Panc1 (cell line): ENCODE measurements around the gene NEUROG2. TPM values are rescaled to one million over a fixed set of nuclear protein-coding genes. Genes with fewer than 3 reads are reported as not detected.
"Not testable (repeated sequence)": the region's sequence is repeated elsewhere in the genome, so short reads cannot be mapped to it uniquely, and the experiment has no call there.

Experiments
- ATAC-seq: fragments of 200-7000 bp; cut with Tn5 transposase; 2 replicates; pipeline ENCODE4 v1.9.1; 2020; ENCODE audit warnings: mild to moderate bottlenecking, moderate library complexity
- BruUV-seq: library from RNA; stranded (reverse); fragments of 400-500 nt; replicated peaks from 2 replicates; lab custom pipeline; 2021; lab: Mats Ljungman, UMichigan
- CTCF ChIA-PET: fragments of 300-600 bp; sonication (Branson Sonifier 250); formaldehyde crosslinking; loops from one replicate; lab custom pipeline; 2022; ENCODE audit warnings: antibody characterized with exemption; lab: Charles Lee
- POLR2A ChIA-PET: fragments of 300-600 bp; sonication (Branson Sonifier 250); formaldehyde crosslinking; loops from one replicate; lab custom pipeline; 2022; ENCODE audit warnings: antibody characterized with exemption; lab: Charles Lee
- DNase-seq: peaks from one replicate; pipeline ENCODE4 v3.0.0-alpha.2; 2010; ENCODE audit warnings: low read depth, low spot score
- H3K27ac ChIP-seq: 2 replicates; pipeline ENCODE4 v1.5.1; 2011; ENCODE audit warnings: mild to moderate bottlenecking, low read length, inconsistent platforms
- H3K27me3 ChIP-seq: fragments of 200-500 bp; sonication (Bioruptor generic); 2 replicates; pipeline ENCODE4 v1.6.0; 2014; ENCODE audit warnings: low read length, inconsistent platforms; ENCODE audit not compliant: control insufficient read depth, insufficient read depth
- H3K36me3 ChIP-seq: fragments of 200-500 bp; sonication (Bioruptor generic); 2 replicates; pipeline ENCODE4 v1.5.1; 2014; ENCODE audit warnings: inconsistent platforms, mild to moderate bottlenecking, low read length, moderate library complexity; ENCODE audit not compliant: control insufficient read depth, insufficient read depth
- H3K4me1 ChIP-seq: 2 replicates; pipeline ENCODE4 v1.5.1; 2011; ENCODE audit warnings: inconsistent platforms, mild to moderate bottlenecking, low read length, moderate library complexity; ENCODE audit not compliant: control insufficient read depth, insufficient read depth
- H3K4me3 ChIP-seq, 2 experiments: 2 replicates each; pipeline ENCODE4 v1.5.1; 2011 to 2012; ENCODE audit warnings: low read depth in 2 of 2, low read length in 2 of 2, mild to moderate bottlenecking in 2 of 2, inconsistent platforms in 1 of 2, moderate library complexity in 1 of 2
- H3K9me3 ChIP-seq: fragments of 200-500 bp; sonication (Bioruptor generic); 2 replicates; pipeline ENCODE4 v1.5.1; 2014; ENCODE audit warnings: low read depth, mild to moderate bottlenecking, inconsistent platforms, low read length, moderate library complexity; ENCODE audit not compliant: control insufficient read depth, insufficient read depth
- POLR2AphosphoS5 ChIP-seq: IDR thresholded peaks from 2 replicates; pipeline ENCODE4 v1.6.1; 2012; ENCODE audit warnings: mild to moderate bottlenecking, low read depth, low read length, moderate library complexity
- SIN3A ChIP-seq: IDR thresholded peaks from 2 replicates; pipeline ENCODE4 v1.6.1; 2012; ENCODE audit warnings: low read depth, mild to moderate bottlenecking, low read length, moderate library complexity, borderline replicate concordance; ENCODE audit not compliant: insufficient read depth
- TCF7L2 ChIP-seq: IDR thresholded peaks from 2 replicates; pipeline ENCODE4 v1.6.1; 2011; ENCODE audit warnings: mild to moderate bottlenecking, low read depth, low read length, inconsistent platforms
- in situ Hi-C: cut with HindIII; loops from 2 replicates; pipeline ENCODE4 v1.10.0; 2016; ENCODE audit warnings: low sequenced_read_pairs, low pct_unique_long_range_greater_than_20kb
- intact Hi-C: fragments of 100-400 bp; cut with micrococcal nuclease; formaldehyde crosslinking; loops from one replicate; pipeline ENCODE4 v1.10.0; 2022; ENCODE audit not compliant: unreplicated experiment
- total RNA-seq: library from RNA; stranded (reverse); gene quantifications from one replicate; pipeline ENCODE4 v1.2.1, GENCODE V29; 2021; ENCODE audit not compliant: unreplicated experiment
- TF ChIP-seq, protein P1 (sequence below): fragments of 450-650 bp; IDR thresholded peaks from 2 replicates; pipeline ENCODE4 v1.5.1; 2017; ENCODE audit warnings: mild to moderate bottlenecking
- TF ChIP-seq, protein P2 (sequence below), 2 experiments: IDR thresholded peaks; 2 replicates each; pipeline ENCODE4 v1.6.1; 2011 to 2012; ENCODE audit warnings: low read depth in 2 of 2, control low read depth in 1 of 2, low read length in 1 of 2, mild to moderate bottlenecking in 1 of 2, moderate library complexity in 1 of 2; ENCODE audit not compliant: insufficient read depth in 1 of 2

The NEUROG2 gene
- total RNA-seq, 1 experiment from 2014 or later = not detected

DNA sequence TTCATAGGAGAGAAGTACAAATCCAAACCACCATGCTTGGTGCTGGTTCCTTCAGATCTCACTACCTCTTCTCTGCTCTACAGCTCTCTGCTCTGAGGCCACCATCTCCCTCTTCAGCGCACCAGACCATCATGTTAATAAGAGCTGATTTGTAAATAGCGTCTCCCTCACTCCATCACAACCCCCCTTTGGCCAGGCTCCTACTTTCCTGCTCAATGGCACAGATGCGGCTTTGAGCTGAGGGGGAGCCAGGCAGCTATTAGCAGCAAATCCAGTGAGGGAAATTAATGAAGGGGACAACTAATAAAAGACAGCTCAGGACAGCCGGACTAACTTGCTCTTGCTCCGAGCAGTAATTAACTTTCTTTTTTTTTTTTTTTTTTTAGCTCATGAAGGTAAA, 13.1 kb downstream of the NEUROG2 start:
- ATAC-seq (no peak), DNase-seq (no peak)
- Histone ChIP-seq H3K4me1 (no peaks in the 10 kb centered on the region), H3K9me3 (no peaks in the 10 kb centered on the region), H3K36me3 (no peaks in the 10 kb centered on the region), H3K4me3 (no peak overlapping the region), H3K27ac (no peak overlapping the region), H3K27me3 (no peaks in the 10 kb centered on the region)
- TF ChIP-seq TCF7L2 (no peak), POLR2AphosphoS5 (no peak), SIN3A (no peak)
- TF ChIP-seq, protein P1, sequence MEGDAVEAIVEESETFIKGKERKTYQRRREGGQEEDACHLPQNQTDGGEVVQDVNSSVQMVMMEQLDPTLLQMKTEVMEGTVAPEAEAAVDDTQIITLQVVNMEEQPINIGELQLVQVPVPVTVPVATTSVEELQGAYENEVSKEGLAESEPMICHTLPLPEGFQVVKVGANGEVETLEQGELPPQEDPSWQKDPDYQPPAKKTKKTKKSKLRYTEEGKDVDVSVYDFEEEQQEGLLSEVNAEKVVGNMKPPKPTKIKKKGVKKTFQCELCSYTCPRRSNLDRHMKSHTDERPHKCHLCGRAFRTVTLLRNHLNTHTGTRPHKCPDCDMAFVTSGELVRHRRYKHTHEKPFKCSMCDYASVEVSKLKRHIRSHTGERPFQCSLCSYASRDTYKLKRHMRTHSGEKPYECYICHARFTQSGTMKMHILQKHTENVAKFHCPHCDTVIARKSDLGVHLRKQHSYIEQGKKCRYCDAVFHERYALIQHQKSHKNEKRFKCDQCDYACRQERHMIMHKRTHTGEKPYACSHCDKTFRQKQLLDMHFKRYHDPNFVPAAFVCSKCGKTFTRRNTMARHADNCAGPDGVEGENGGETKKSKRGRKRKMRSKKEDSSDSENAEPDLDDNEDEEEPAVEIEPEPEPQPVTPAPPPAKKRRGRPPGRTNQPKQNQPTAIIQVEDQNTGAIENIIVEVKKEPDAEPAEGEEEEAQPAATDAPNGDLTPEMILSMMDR = no peak
- TF ChIP-seq, protein P2, sequence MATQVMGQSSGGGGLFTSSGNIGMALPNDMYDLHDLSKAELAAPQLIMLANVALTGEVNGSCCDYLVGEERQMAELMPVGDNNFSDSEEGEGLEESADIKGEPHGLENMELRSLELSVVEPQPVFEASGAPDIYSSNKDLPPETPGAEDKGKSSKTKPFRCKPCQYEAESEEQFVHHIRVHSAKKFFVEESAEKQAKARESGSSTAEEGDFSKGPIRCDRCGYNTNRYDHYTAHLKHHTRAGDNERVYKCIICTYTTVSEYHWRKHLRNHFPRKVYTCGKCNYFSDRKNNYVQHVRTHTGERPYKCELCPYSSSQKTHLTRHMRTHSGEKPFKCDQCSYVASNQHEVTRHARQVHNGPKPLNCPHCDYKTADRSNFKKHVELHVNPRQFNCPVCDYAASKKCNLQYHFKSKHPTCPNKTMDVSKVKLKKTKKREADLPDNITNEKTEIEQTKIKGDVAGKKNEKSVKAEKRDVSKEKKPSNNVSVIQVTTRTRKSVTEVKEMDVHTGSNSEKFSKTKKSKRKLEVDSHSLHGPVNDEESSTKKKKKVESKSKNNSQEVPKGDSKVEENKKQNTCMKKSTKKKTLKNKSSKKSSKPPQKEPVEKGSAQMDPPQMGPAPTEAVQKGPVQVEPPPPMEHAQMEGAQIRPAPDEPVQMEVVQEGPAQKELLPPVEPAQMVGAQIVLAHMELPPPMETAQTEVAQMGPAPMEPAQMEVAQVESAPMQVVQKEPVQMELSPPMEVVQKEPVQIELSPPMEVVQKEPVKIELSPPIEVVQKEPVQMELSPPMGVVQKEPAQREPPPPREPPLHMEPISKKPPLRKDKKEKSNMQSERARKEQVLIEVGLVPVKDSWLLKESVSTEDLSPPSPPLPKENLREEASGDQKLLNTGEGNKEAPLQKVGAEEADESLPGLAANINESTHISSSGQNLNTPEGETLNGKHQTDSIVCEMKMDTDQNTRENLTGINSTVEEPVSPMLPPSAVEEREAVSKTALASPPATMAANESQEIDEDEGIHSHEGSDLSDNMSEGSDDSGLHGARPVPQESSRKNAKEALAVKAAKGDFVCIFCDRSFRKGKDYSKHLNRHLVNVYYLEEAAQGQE (IDR thresholded peaks at IDR 0.05; ENCODE audit: insufficient read depth in 1 of 2, low read depth in 2 of 2, low read length in 1 of 2) = no peak
- BruUV-seq = no TSS peak
- intact Hi-C loops = no loop called here
- in situ Hi-C loops = no loop called here
- ChIA-PET CTCF (interaction anchor here (0.6 kb wide), 1 partner anchor 182 kb away, joined by 10 read pairs; no protein-coding TSS in a partner anchor), POLR2A (no interaction called here)

DNA sequence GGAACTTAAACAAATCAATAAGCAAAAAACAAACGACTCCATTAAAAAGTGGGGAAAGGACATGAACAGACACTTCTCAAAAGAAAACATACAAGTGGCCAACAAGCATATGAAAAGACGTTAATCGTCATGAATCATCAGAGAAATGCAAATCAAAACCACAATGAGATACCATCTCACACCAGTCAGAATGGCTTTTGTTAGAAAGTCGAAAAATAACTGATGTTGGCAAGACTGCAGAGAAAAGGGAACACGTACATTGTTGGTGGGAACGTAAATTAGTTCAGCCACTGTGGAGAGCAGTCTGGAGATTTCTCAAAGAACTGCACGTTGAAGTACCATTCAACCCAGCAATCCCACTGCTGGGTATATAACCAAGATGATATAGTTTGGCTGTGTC, 23.7 kb downstream of the NEUROG2 start:
- CTCF ChIA-PET = no interaction called here
- no TSS peak for BruUV-seq
- intact Hi-C loops (no loop called here), in situ Hi-C loops (no loop called here)
- TF ChIP-seq, protein P1 = no peak
- no peak for TF ChIP-seq SIN3A
- TF ChIP-seq, protein P2 (IDR thresholded peaks at IDR 0.05; ENCODE audit: insufficient read depth in 1 of 2, low read depth in 2 of 2, low read length in 1 of 2) = no peak
- TF ChIP-seq TCF7L2 = no peak
- no peak for TF ChIP-seq POLR2AphosphoS5
- no peak overlapping the region for H3K4me3 ChIP-seq
- DNase-seq = no peak
- H3K4me1 ChIP-seq = no peaks in the 10 kb centered on the region
- ATAC-seq = no peak
- H3K36me3 ChIP-seq = no peaks in the 10 kb centered on the region
- no peak overlapping the region for H3K27ac ChIP-seq
- POLR2A ChIA-PET = no interaction called here
- no peaks in the 10 kb centered on the region; the same call in 1 of the 2 replicates for H3K27me3 ChIP-seq
- H3K9me3 ChIP-seq = no peaks in the 10 kb centered on the region

DNA sequence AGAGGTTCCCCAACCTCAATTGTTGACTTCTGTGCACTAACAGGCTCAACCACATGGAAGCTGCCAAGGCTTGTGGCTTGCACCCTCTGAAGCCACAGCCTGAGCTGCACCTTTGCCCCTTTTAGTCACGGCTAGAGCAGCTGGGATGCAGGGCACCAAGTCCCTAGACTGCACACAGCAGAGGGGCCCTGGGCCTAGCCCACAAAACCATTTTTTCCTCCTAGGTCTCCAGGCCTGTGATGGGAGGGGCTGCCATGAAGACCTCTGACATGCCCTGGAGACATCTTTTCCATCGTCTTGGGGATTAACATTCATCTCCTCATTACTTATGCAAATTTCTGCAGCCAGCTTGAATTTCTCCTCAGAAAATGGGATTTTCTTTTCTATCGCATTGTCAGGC, 25.2 kb downstream of the NEUROG2 start:
- in situ Hi-C loops, H3K4me1 ChIP-seq, H3K4me3 ChIP-seq, H3K27me3 ChIP-seq, POLR2A ChIA-PET, intact Hi-C loops, CTCF ChIA-PET, H3K9me3 ChIP-seq, DNase-seq, H3K27ac ChIP-seq, BruUV-seq, ATAC-seq, H3K36me3 ChIP-seq: not testable (repeated sequence)
